NOMO-1 (cell line): ENCODE data around the gene NDUFA13.
"Not testable (repeated sequence)": the region's sequence is repeated elsewhere in the genome, so short reads cannot be mapped to it uniquely, and the experiment has no call there.

Experiments
- DNase-seq, 2 experiments: peaks; one replicate each; lab custom pipeline; 2025; ENCODE audit not compliant: unreplicated experiment in 2 of 2; lab: John Stamatoyannopoulos, UW

NDUFA13 gene

GRCh38 chr19:19515642-19516519 is at the start of gene NDUFA13:
Gene NDUFA13, plus strand, starts transcription at chr19:19516225. Its CDS starts 14 bp downstream, at chr19:19516239.
- peak; percentile 80 for DNase-seq

- DNase-seq: no peak
Observed at GRCh38 chr19:19468424-19469050, 47.5 kb upstream of the NDUFA13 start.

- DNase-seq: peak in 1 of 2 experiments; percentile 41
Observed at GRCh38 chr19:19470579-19470978, 45.4 kb upstream of the NDUFA13 start.

- DNase-seq: no peak
Observed at GRCh38 chr19:19471682-19472081, 44.3 kb upstream of the NDUFA13 start.

- not testable (repeated sequence) for DNase-seq
Observed at GRCh38 chr19:19472106-19472505, 43.9 kb upstream of the NDUFA13 start.

GRCh38 chr19:19475015-19475765 is 40.8 kb upstream of the NDUFA13 start:
- no peak for DNase-seq

GRCh38 chr19:19475849-19476828 is 39.9 kb upstream of the NDUFA13 start:
- DNase-seq: no peak

GRCh38 chr19:19477705-19478383 is 38.2 kb upstream of the NDUFA13 start:
- no peak for DNase-seq

- no peak for DNase-seq
Observed at GRCh38 chr19:19480688-19481087, 35.3 kb upstream of the NDUFA13 start.

GRCh38 chr19:19482809-19483596 is 33.0 kb upstream of the NDUFA13 start:
- no peak for DNase-seq

GRCh38 chr19:19485161-19485997 is 30.6 kb upstream of the NDUFA13 start:
- no peak for DNase-seq

- DNase-seq: no peak
Observed at GRCh38 chr19:19485998-19486290, 30.1 kb upstream of the NDUFA13 start.

GRCh38 chr19:19486343-19487076 is 29.5 kb upstream of the NDUFA13 start:
- no peak for DNase-seq

- no peak for DNase-seq
Observed at GRCh38 chr19:19487077-19487949, 28.7 kb upstream of the NDUFA13 start.

GRCh38 chr19:19487950-19488874 is 27.8 kb upstream of the NDUFA13 start:
- no peak for DNase-seq
